Breast epithelium (tissue), 4 donors: ENCODE measurements around the gene MGST2. TPM values are rescaled to one million over a fixed set of nuclear protein-coding genes. Genes with fewer than 3 reads are reported as not detected.

Source experiments
- DNase-seq, 2 donors: peaks; one replicate each; pipeline ENCODE4 v3.0.0-alpha.2; 2019; ENCODE audit warnings: low spot score in 2 of 2
- H3K27ac ChIP-seq, 2 donors: fragments of 200-600 bp; sonication (generic) in 1 of 2; one replicate each; pipeline ENCODE4 v1.5.1; 2016 to 2019; ENCODE audit warnings: mild to moderate bottlenecking in 1 of 2
- H3K27me3 ChIP-seq, 2 donors: fragments of 200-600 bp; sonication (generic) in 1 of 2; one replicate each; pipeline versions ENCODE4 v1.5.1 to v1.6.0; 2017 to 2019; ENCODE audit warnings: control low read depth in 1 of 2, mild to moderate bottlenecking in 1 of 2
- H3K36me3 ChIP-seq: fragments of 200-600 bp; one replicate; pipeline ENCODE4 v1.5.1; 2019
- H3K4me1 ChIP-seq, 2 donors: fragments of 200-600 bp; sonication (generic); one replicate each; pipeline ENCODE4 v1.5.1; 2016 to 2019; ENCODE audit warnings: control low read depth in 1 of 2
- H3K4me3 ChIP-seq, 3 donors: fragments of 200-600 bp; sonication (generic); 1 replicate in 2 of 3; 2 replicates in 1 of 3; pipeline ENCODE4 v1.5.1; 2016 to 2019; ENCODE audit warnings: mild to moderate bottlenecking in 3 of 3, moderate library complexity in 2 of 3
- H3K9me3 ChIP-seq, 2 donors: fragments of 200-600 bp; sonication (generic) in 1 of 2; one replicate each; pipeline ENCODE4 v1.5.1; 2016 to 2019; ENCODE audit warnings: control low read depth in 1 of 2
- CTCF ChIP-seq, 3 donors: fragments of 450-650 bp; IDR thresholded peaks; one replicate each; pipeline ENCODE4 v1.5.1; 2016 to 2017; ENCODE audit warnings: antibody characterized with exemption in 3 of 3, mild to moderate bottlenecking in 3 of 3, moderate library complexity in 3 of 3
- POLR2A ChIP-seq: fragments of 450-650 bp; IDR thresholded peaks from one replicate; pipeline ENCODE4 v1.6.1; 2016; ENCODE audit warnings: antibody characterized with exemption, mild to moderate bottlenecking, moderate library complexity
- POLR2AphosphoS5 ChIP-seq, 3 donors: sonication (generic); formaldehyde crosslinking; IDR thresholded peaks; one replicate each; pipeline ENCODE4 v1.6.1; 2017; ENCODE audit warnings: antibody characterized with exemption in 3 of 3
- intact Hi-C: fragments of 100-400 bp; cut with DNase I; formaldehyde crosslinking; loops from one replicate; pipeline ENCODE4 v1.15.1; 2023; ENCODE audit warnings: low total_unique reads
- total RNA-seq, 3 donors: library from RNA; depleted of rRNA; stranded (reverse); fragments of >200 nt; gene quantifications; one replicate each; pipeline ENCODE4 v1.1.0, GENCODE V29; 2016

Gene MGST2
- total RNA-seq = 10 to 100 TPM; 29.1 to 58.7 (median 50.5) TPM

GRCh38 chr4:139665690-139666529, at the start of gene MGST2:
Gene MGST2 (plus strand): TSS chr4:139665819. CDS start chr4:139666020, 201 bp downstream.
- H3K4me3 ChIP-seq = peak within 1 kb of the TSS; percentile 56 to 75 (median 56)
- no peaks in the 10 kb centered on the region for H3K27me3 ChIP-seq
- no peak for TF ChIP-seq CTCF (IDR thresholded peaks at IDR 0.05)
- no peak for TF ChIP-seq POLR2A
- TF ChIP-seq POLR2AphosphoS5 (IDR thresholded peaks at IDR 0.05) = peak in 1 of 3 donors; percentile 56
- peak; percentile 35 to 64 for DNase-seq
- H3K27ac ChIP-seq = peak within 1 kb of the TSS; percentile 86 to 91
- intact Hi-C loops = no loop called here
- no peaks in the 10 kb centered on the region for H3K9me3 ChIP-seq
- no peaks in the 10 kb centered on the region for H3K4me1 ChIP-seq
- no peaks in the 10 kb centered on the region for H3K36me3 ChIP-seq

- H3K4me3 ChIP-seq = no peak overlapping the region
- no peak for DNase-seq
- no peaks in the 10 kb centered on the region for H3K27me3 ChIP-seq
- intact Hi-C loops = loop anchor here (5.0 kb wide), 1 partner anchor 1009 kb away; no protein-coding TSS in a partner anchor
- no peak overlapping the region for H3K27ac ChIP-seq
- H3K36me3 ChIP-seq = no peaks in the 10 kb centered on the region
- no peaks in the 10 kb centered on the region for H3K9me3 ChIP-seq
- no peak for TF ChIP-seq POLR2AphosphoS5 (IDR thresholded peaks at IDR 0.05)
- peak in 2 of 3 donors; percentile 21 to 26 for TF ChIP-seq CTCF (IDR thresholded peaks at IDR 0.05)
- no peaks in the 10 kb centered on the region for H3K4me1 ChIP-seq
Measured at GRCh38 chr4:139617702-139618490, 47.7 kb upstream of the MGST2 start.

- intact Hi-C loops = loop anchor here (5.0 kb wide), 1 partner anchor 1008 kb away; no protein-coding TSS in a partner anchor
- H3K9me3 ChIP-seq = no peaks in the 10 kb centered on the region
- TF ChIP-seq POLR2AphosphoS5 (IDR thresholded peaks at IDR 0.05) (no peak), CTCF (IDR thresholded peaks at IDR 0.05) (peak in 1 of 3 donors; percentile 24)
Measured at GRCh38 chr4:139619644-139620043, 46.0 kb upstream of the MGST2 start.

GRCh38 chr4:139622901-139623381, 42.7 kb upstream of the MGST2 start:
- intact Hi-C loops = no loop called here
- TF ChIP-seq POLR2AphosphoS5 (IDR thresholded peaks at IDR 0.05) (no peak), CTCF (IDR thresholded peaks at IDR 0.05) (no peak), POLR2A (no peak)
- no peaks in the 10 kb centered on the region for H3K27me3 ChIP-seq
- H3K36me3 ChIP-seq = no peaks in the 10 kb centered on the region
- no peak overlapping the region for H3K4me3 ChIP-seq
- DNase-seq = no peak
- H3K4me1 ChIP-seq = no peaks in the 10 kb centered on the region
- no peaks in the 10 kb centered on the region for H3K9me3 ChIP-seq
- no peak overlapping the region for H3K27ac ChIP-seq

More at GRCh38 chr4:139619644-139620043, 46.0 kb upstream of the MGST2 start:
- Histone ChIP-seq H3K4me1 (no peaks in the 10 kb centered on the region), H3K27ac (no peak overlapping the region), H3K36me3 (no peaks in the 10 kb centered on the region), H3K27me3 (no peaks in the 10 kb centered on the region), H3K4me3 (no peak overlapping the region)
- DNase-seq = no peak
